GM18517 (cell line): Measurements from ENCODE around the gene CUL2.
"Not testable (repeated sequence)": the region's sequence is repeated elsewhere in the genome, so short reads cannot be mapped to it uniquely, and the experiment has no call there.

Source experiments
- ATAC-seq: cut with Tn5 transposase; IDR thresholded peaks from one replicate; pipeline ENCODE4 v1.9.1; 2021; ENCODE audit warnings: mild to moderate bottlenecking, moderate library complexity; ENCODE audit not compliant: unreplicated experiment

The CUL2 gene

GRCh38 chr10:35080261-35080660, 9.9 kb downstream of the CUL2 start:
- ATAC-seq, result not testable (repeated sequence)

GRCh38 chr10:35079763-35080162, 10.4 kb downstream of the CUL2 start:
- no peak for ATAC-seq

GRCh38 chr10:35079265-35079664, 10.9 kb downstream of the CUL2 start:
- ATAC-seq, result no peak

- ATAC-seq, result no peak
Measured at GRCh38 chr10:35075228-35075627, 14.9 kb downstream of the CUL2 start.

- no peak for ATAC-seq
Measured at GRCh38 chr10:35074266-35074665, 15.9 kb downstream of the CUL2 start.

- ATAC-seq, result no peak
Measured at GRCh38 chr10:35070521-35070920, 19.6 kb downstream of the CUL2 start.

GRCh38 chr10:35063837-35064454, 26.2 kb downstream of the CUL2 start:
- ATAC-seq, result no peak

- ATAC-seq, result no peak
Measured at GRCh38 chr10:35059481-35059880, 30.7 kb downstream of the CUL2 start.

GRCh38 chr10:35058686-35059085, 31.5 kb downstream of the CUL2 start:
- ATAC-seq, result no peak

GRCh38 chr10:35058134-35058533, 32.0 kb downstream of the CUL2 start:
- peak; percentile 52 for ATAC-seq

GRCh38 chr10:35056686-35057085, 33.5 kb downstream of the CUL2 start:
- ATAC-seq, result no peak

- ATAC-seq, result no peak
Measured at GRCh38 chr10:35056133-35056532, 34.0 kb downstream of the CUL2 start.

GRCh38 chr10:35050568-35050967, 39.6 kb downstream of the CUL2 start:
- no peak for ATAC-seq

GRCh38 chr10:35046074-35046473, 44.1 kb downstream of the CUL2 start:
- no peak for ATAC-seq

GRCh38 chr10:35045275-35045674, 44.9 kb downstream of the CUL2 start:
- ATAC-seq, result not testable (repeated sequence)

GRCh38 chr10:35043796-35044344, 46.3 kb downstream of the CUL2 start:
- no peak for ATAC-seq

GRCh38 chr10:35042783-35043182, 47.4 kb downstream of the CUL2 start:
- no peak for ATAC-seq

- ATAC-seq, result no peak
Measured at GRCh38 chr10:35041502-35041879, 48.6 kb downstream of the CUL2 start.

- no peak for ATAC-seq
Measured at GRCh38 chr10:35040760-35041501, 49.2 kb downstream of the CUL2 start.

GRCh38 chr10:35037104-35037503, 53.0 kb downstream of the CUL2 start:
- ATAC-seq, result no peak

- no peak for ATAC-seq
Measured at GRCh38 chr10:35035606-35036005, 54.5 kb downstream of the CUL2 start.

GRCh38 chr10:35027567-35027966, 62.6 kb downstream of the CUL2 start:
- no peak for ATAC-seq
